GM12878 (cell line): ENCODE results near the gene SLITRK1.

Experiments used
- BCLAF1 ChIP-seq: fragments of 450-650 bp; IDR thresholded peaks from 2 replicates; pipeline ENCODE4 v1.6.1; 2017; ENCODE audit warnings: antibody characterized with exemption, mild to moderate bottlenecking, moderate library complexity
- CTCF ChIP-seq, 3 experiments: IDR thresholded peaks in 2 of 3; conservative IDR thresholded peaks in 1 of 3; 2 replicates each; pipeline ENCODE4 v1.5.1; 2011; ENCODE audit warnings: low read depth in 3 of 3, low read length in 3 of 3, mild to moderate bottlenecking in 3 of 3, control low read depth in 2 of 3, moderate library complexity in 2 of 3, inconsistent platforms in 1 of 3, mixed read lengths in 1 of 3; ENCODE audit not compliant: control insufficient read depth in 2 of 3, insufficient read depth in 1 of 3; ENCODE audit errors: extremely low read depth in 1 of 3
- KAT2A ChIP-seq: conservative IDR thresholded peaks from 2 replicates; pipeline ENCODE4 v1.6.1; 2011; ENCODE audit warnings: low read depth, low read length; ENCODE audit not compliant: control insufficient read depth
- NR2C2 ChIP-seq: IDR thresholded peaks from 2 replicates; pipeline ENCODE4 v1.6.1; 2011; ENCODE audit warnings: borderline replicate concordance, low read depth; ENCODE audit not compliant: control insufficient read depth, insufficient read length
- POLR2A ChIP-seq: IDR thresholded peaks from 2 replicates; pipeline ENCODE4 v1.6.1; 2011; ENCODE audit warnings: low read depth, mild to moderate bottlenecking, low read length
- POLR2AphosphoS5 ChIP-seq: IDR thresholded peaks from 2 replicates; pipeline ENCODE4 v1.6.1; 2011; ENCODE audit warnings: mild to moderate bottlenecking, low read length, inconsistent platforms
- RFX5 ChIP-seq: IDR thresholded peaks from 2 replicates; pipeline ENCODE4 v1.6.1; 2011; ENCODE audit warnings: low read depth, low read length, improper control_type of control experiment
- SIN3A ChIP-seq: IDR thresholded peaks from 2 replicates; pipeline ENCODE4 v1.6.1; 2012; ENCODE audit warnings: low read depth, low read length, improper control_type of control experiment
- SP1 ChIP-seq: IDR thresholded peaks from one replicate; pipeline ENCODE4 v1.6.1; 2011; ENCODE audit warnings: low read depth, low read length
- SUZ12 ChIP-seq: fragments of 200-600 bp; sonication (generic); IDR thresholded peaks from one replicate; pipeline ENCODE4 v1.6.1; 2018; ENCODE audit warnings: antibody characterized with exemption, mild to moderate bottlenecking; ENCODE audit not compliant: unreplicated experiment
- TF ChIP-seq, protein P1 (sequence below): fragments of 450-650 bp; IDR thresholded peaks from 2 replicates; pipeline ENCODE4 v1.6.1; 2016; ENCODE audit warnings: mild to moderate bottlenecking

DNA sequence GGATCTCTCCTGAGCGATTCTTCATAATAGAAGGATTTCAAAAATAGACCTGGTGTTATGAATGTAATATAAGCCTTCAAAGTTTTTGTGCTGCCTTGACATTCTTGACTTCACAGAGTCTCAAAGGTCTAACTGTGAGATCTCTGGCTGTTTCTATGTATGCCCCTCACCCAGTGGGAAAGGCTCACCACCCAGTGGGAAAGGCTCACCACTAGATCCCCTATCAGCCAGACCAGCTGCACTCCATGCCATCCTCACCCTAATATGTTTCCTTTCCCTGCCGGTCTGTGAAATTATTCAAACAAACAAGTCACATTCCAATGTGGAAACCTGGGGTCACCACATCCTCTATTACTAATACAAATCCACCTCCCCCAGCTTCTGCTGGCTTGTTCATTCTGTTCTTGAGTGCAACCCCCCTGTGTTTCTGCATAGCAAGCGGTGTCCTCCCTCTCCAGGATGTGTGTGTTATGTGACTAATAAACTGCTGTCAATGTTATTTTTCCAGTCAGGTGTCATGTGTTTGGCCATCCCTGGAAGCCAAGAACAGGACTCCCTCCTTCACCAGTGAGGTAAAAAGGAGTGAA, 13.8 kb upstream of the SLITRK1 start:
- TF ChIP-seq SP1 (no peak), KAT2A (no peak), BCLAF1 (no peak), SIN3A (no peak), RFX5 (no peak), POLR2AphosphoS5 (no peak), NR2C2 (no peak), POLR2A (no peak), SUZ12 (no peak), CTCF (IDR thresholded peaks at IDR 0.05 in 2 of 3, conservative IDR thresholded peaks at IDR 0.05 in 1 of 3; ENCODE audit: control insufficient read depth in 2 of 3, extremely low read depth in 1 of 3, insufficient read depth in 1 of 3, low read depth in 3 of 3, low read length in 3 of 3) (no peak)
- TF ChIP-seq, protein P1, sequence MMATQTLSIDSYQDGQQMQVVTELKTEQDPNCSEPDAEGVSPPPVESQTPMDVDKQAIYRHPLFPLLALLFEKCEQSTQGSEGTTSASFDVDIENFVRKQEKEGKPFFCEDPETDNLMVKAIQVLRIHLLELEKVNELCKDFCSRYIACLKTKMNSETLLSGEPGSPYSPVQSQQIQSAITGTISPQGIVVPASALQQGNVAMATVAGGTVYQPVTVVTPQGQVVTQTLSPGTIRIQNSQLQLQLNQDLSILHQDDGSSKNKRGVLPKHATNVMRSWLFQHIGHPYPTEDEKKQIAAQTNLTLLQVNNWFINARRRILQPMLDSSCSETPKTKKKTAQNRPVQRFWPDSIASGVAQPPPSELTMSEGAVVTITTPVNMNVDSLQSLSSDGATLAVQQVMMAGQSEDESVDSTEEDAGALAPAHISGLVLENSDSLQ, result no peak
